CD4-positive, alpha-beta T cell (primary cell): Measurements from ENCODE around the gene CYB5D1. TPM values are rescaled to one million over a fixed set of nuclear protein-coding genes. Genes with fewer than 3 reads are reported as not detected.

ENCODE experiments used
- ATAC-seq: fragments of 200-7000 bp; cut with Tn5 transposase; one replicate; pipeline ENCODE4 v1.10.0; 2022; ENCODE audit warnings: mild to moderate bottlenecking; ENCODE audit not compliant: poor library complexity
- CTCF ChIA-PET: fragments of 350-600 bp; sonication (Branson Sonifier 250); formaldehyde crosslinking; loops from one replicate; lab custom pipeline; 2021; ENCODE audit warnings: antibody characterized with exemption, inconsistent platforms; lab: Charles Lee
- POLR2A ChIA-PET: fragments of 350-600 bp; sonication (Branson Sonifier 250); formaldehyde crosslinking; loops from one replicate; lab custom pipeline; 2021; ENCODE audit warnings: antibody characterized with exemption, inconsistent platforms; lab: Charles Lee
- DNase-seq, 14 experiments: peaks; one replicate each; pipeline ENCODE4 v3.0.0-alpha.2; 2013 to 2020; ENCODE audit warnings: mixed read lengths in 2 of 14
- H3K27ac ChIP-seq, 2 donors: one replicate each; pipeline versions ENCODE4 v1.5.1 to v1.7.0; 2013; ENCODE audit warnings: low read length in 2 of 2, low read depth in 1 of 2, mild to moderate bottlenecking in 1 of 2
- H3K27me3 ChIP-seq, 2 experiments: 1 replicate in 1 of 2; 2 replicates in 1 of 2; pipeline versions ENCODE4 v1.6.1 to v1.7.0; 2013; ENCODE audit warnings: low read length in 2 of 2, control low read depth in 1 of 2, mild to moderate bottlenecking in 1 of 2, moderate library complexity in 1 of 2; ENCODE audit not compliant: insufficient read depth in 2 of 2, control insufficient read depth in 1 of 2
- H3K36me3 ChIP-seq: one replicate; pipeline ENCODE4 v1.6.1; 2013; ENCODE audit warnings: low read length, control low read depth; ENCODE audit not compliant: insufficient read depth
- H3K4me1 ChIP-seq: one replicate; pipeline ENCODE4 v1.6.1; 2013; ENCODE audit warnings: low read length, control low read depth; ENCODE audit not compliant: insufficient read depth
- H3K4me3 ChIP-seq: one replicate; pipeline ENCODE4 v1.5.1; 2013; ENCODE audit warnings: mild to moderate bottlenecking, low read length, moderate library complexity
- H3K9me3 ChIP-seq, 2 experiments: 1 replicate in 1 of 2; 2 replicates in 1 of 2; pipeline versions ENCODE4 v1.6.1 to v1.7.0; 2013; ENCODE audit warnings: low read length in 2 of 2, mild to moderate bottlenecking in 2 of 2, control low read depth in 1 of 2, moderate library complexity in 1 of 2; ENCODE audit not compliant: control insufficient read depth in 1 of 2, insufficient read depth in 1 of 2
- H3K27ac Mint-ChIP-seq: one replicate; pipeline ENCODE4 v1.8.0; 2020; ENCODE audit warnings: mixed read lengths
- H3K27me3 Mint-ChIP-seq: one replicate; pipeline ENCODE4 v1.8.0; 2021; ENCODE audit warnings: mixed read lengths
- H3K36me3 Mint-ChIP-seq: one replicate; pipeline ENCODE4 v1.8.0; 2021; ENCODE audit warnings: low read depth, mixed read lengths
- H3K4me1 Mint-ChIP-seq: one replicate; pipeline ENCODE4 v1.8.0; 2021; ENCODE audit warnings: low read depth, mixed read lengths
- H3K4me3 Mint-ChIP-seq: one replicate; pipeline ENCODE4 v1.8.0; 2020; ENCODE audit warnings: mild to moderate bottlenecking, mixed read lengths
- H3K9me3 Mint-ChIP-seq: one replicate; pipeline ENCODE4 v1.8.0; 2020; ENCODE audit warnings: mixed read lengths
- CTCF ChIP-seq: fragments of 200-600 bp; IDR thresholded peaks from one replicate; pipeline ENCODE4 v1.8.0; 2022; ENCODE audit warnings: antibody characterized with exemption, mild to moderate bottlenecking
- intact Hi-C, 2 experiments: fragments of 100-400 bp; cut with DNase I in 1 of 2; cut with micrococcal nuclease in 1 of 2; formaldehyde crosslinking; loops; one replicate each; pipeline versions ENCODE4 v1.15.1 to v1.9.0; 2023 to 2025; cut with DNase I, micrococcal nuclease
- total RNA-seq, 174 experiments: library from RNA in 2 of 174; stranded (reverse) in 2 of 174; gene quantifications; one replicate each; pipeline ENCODE4 v1.2.3 and lab custom pipeline; 2021 to 2026

Gene CYB5D1
- total RNA-seq, 2 experiments from 2014 or later, result 8.7 TPM

DNA sequence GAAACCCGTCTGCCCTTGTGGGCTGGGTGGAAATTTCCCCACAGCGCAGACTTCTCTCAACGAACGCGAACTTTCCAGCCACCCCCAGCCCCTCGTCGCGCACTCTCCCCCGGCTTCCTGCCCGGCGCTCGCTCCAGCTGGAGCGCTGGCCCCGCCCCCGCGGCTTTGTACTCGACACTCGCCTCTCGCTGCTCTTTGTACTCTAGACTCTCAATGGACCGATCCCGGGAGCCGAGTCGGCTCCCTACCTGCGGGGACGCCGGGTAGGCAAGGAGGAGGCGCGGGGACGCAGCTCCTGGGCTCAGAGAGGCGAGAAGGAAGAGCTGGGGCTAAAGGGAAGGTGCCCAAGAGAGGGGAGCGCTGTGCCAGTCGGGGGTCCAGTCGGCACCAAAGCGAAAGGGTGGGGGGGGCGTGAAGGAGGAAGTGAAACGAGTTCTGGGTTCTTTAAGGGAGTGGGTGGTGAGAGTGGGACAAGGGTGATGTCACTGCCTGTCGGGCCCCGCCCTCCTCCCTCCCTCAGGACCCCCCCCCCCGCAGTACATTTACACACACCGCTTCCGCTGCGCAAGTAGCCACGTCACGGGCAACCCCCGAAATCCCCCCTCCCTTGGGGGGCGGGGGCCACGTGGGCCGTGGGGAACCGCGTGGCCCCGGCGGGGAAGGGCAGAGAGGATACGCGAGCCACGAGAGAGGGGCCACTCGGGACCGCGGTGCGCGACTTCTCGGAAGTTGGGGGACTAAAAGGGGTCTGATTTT is 14.1 kb upstream of the CYB5D1 start:
- peaks cover 73% of the 10 kb centered on the region for H3K36me3 Mint-ChIP-seq
- DNase-seq (peak; percentile 77 to 98 (median 88)), ATAC-seq (peak; percentile 15)
- intact Hi-C loops, result loop anchor here (1.0 to 10.0 kb wide), 6 partner anchors 8 to 609 kb away; partner anchors contain the start of genes DVL2 (in 2 of the 2), PHF23 (in 2 of the 2), NAA38 (in 1 of the 2) and POLR2A (in 1 of the 2)
- Histone ChIP-seq H3K4me3 (peak overlapping the region; percentile 84), H3K9me3 (no peaks in the 10 kb centered on the region), H3K27me3 (no peaks in the 10 kb centered on the region), H3K36me3 (peaks cover 41% of the 10 kb centered on the region), H3K27ac (peak overlapping the region; percentile 100), H3K4me1 (peaks cover 67% of the 10 kb centered on the region)
- H3K9me3 Mint-ChIP-seq, result no peaks in the 10 kb centered on the region
- H3K27me3 Mint-ChIP-seq, result peaks cover 10% of the 10 kb centered on the region
- ChIA-PET POLR2A (interaction anchor here (0.7 to 10.1 kb wide), 6 partner anchors 9 to 601 kb away, joined by 3 to 83 read pairs (median 4); partner anchors contain the start of genes CNTROB, CYB5D1, GABARAP and KDM6B), CTCF (interaction anchor here (1.6 to 1.7 kb wide), 2 partner anchors 8 to 9 kb away, joined by 4 to 13 read pairs; no protein-coding TSS in a partner anchor)
- TF ChIP-seq CTCF, result no peak
- peak overlapping the region; percentile 90 for H3K27ac Mint-ChIP-seq
- peak overlapping the region; percentile 92 for H3K4me3 Mint-ChIP-seq
- peaks cover 43% of the 10 kb centered on the region for H3K4me1 Mint-ChIP-seq

GRCh38 chr17:7844292-7845154 is 13.3 kb upstream of the CYB5D1 start:
- TF ChIP-seq CTCF, result no peak
- peaks cover 74% of the 10 kb centered on the region for H3K36me3 Mint-ChIP-seq

More at GRCh38 chr17:7844292-7845154, 13.3 kb upstream of the CYB5D1 start:
- H3K4me3 ChIP-seq, result peak overlapping the region; percentile 84
- ChIA-PET CTCF (interaction anchor here (0.5 to 2.2 kb wide), 5 partner anchors 10 to 101 kb away, joined by 3 to 20 read pairs (median 6); partner anchors contain the start of genes KDM6B and NAA38), POLR2A (interaction anchor here (1.0 to 10.1 kb wide), 9 partner anchors 10 to 381 kb away, joined by 3 to 83 read pairs (median 4); partner anchors contain the start of genes CYB5D1, FXR2, KDM6B and NAA38)
- ATAC-seq (peak; percentile 14), DNase-seq (peak; percentile 56 to 94 (median 73))
- H3K27ac ChIP-seq, result peak overlapping the region; percentile 100
- peaks cover 49% of the 10 kb centered on the region for H3K36me3 ChIP-seq
- Mint-ChIP-seq H3K27me3 (peaks cover 10% of the 10 kb centered on the region), H3K4me3 (peak overlapping the region; percentile 92), H3K9me3 (no peaks in the 10 kb centered on the region), H3K27ac (peak overlapping the region; percentile 90), H3K4me1 (peaks cover 35% of the 10 kb centered on the region)
- intact Hi-C loops, result loop anchor here (1.0 to 10.0 kb wide), 5 partner anchors 9 to 610 kb away; partner anchors contain the start of genes DVL2 (in 2 of the 2), PHF23 (in 2 of the 2), POLR2A (in 1 of the 2) and SLC35G6 (in 1 of the 2)
- no peaks in the 10 kb centered on the region for H3K9me3 ChIP-seq
- peaks cover 59% of the 10 kb centered on the region for H3K4me1 ChIP-seq
- H3K27me3 ChIP-seq, result no peaks in the 10 kb centered on the region
